GM04503 (cell line): ENCODE measurements around the gene ABCC5.
"Not testable (repeated sequence)": the region's sequence is repeated elsewhere in the genome, so short reads cannot be mapped to it uniquely, and the experiment has no call there.

ENCODE experiments used
- DNase-seq: peaks from one replicate; pipeline ENCODE4 v3.0.0-alpha.2; 2012; ENCODE audit warnings: low read depth

The ABCC5 gene

DNA sequence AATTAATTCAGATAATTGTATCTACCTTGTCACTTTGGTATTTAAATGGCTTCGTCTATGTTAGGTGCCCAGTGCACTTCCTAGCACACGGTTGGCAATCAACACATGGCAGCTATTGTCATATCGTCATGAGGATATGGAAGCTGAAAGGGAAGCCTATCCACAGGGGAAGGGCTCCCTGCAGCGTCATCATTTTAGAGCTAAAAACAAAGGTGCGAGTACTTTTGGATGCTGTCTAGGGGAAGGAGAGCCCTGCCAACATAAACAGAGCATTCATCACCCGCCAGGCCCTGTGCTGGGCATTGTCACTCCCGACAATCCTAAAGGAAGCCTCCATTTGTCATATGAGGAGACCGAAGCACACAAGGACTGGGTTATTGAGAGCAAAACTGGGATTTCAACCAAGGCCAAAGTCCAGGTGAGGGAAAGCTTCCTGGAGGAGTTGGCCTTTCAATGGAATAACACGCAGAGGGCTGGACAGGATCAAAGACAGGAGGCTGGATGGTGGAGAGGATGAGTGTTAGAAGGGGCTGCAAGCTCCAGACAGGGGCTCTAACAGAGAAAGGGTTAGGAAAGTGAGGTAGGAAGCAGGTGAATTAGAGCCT lies 125.0 kb downstream of the ABCC5 start:
- DNase-seq, result no peak

DNA sequence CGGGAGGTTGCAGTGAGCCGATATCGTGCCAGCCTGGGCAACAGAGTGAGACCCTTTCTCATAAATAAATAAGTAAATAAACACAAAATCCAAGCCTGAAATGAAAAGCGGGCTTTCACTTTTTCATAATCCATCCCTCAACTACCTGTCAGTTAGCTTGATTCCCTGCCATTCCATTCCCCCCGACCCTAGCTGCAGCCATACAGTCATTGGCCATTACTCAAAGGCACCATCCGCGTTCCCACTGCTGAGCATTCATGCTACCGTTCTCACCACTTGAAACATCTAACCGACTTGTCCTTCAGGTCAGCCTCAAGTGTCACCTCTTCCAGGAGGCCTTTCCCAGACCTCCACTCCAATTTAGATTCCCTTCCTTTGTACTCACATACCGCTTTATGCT lies 131.9 kb downstream of the ABCC5 start:
- DNase-seq, result no peak

DNA sequence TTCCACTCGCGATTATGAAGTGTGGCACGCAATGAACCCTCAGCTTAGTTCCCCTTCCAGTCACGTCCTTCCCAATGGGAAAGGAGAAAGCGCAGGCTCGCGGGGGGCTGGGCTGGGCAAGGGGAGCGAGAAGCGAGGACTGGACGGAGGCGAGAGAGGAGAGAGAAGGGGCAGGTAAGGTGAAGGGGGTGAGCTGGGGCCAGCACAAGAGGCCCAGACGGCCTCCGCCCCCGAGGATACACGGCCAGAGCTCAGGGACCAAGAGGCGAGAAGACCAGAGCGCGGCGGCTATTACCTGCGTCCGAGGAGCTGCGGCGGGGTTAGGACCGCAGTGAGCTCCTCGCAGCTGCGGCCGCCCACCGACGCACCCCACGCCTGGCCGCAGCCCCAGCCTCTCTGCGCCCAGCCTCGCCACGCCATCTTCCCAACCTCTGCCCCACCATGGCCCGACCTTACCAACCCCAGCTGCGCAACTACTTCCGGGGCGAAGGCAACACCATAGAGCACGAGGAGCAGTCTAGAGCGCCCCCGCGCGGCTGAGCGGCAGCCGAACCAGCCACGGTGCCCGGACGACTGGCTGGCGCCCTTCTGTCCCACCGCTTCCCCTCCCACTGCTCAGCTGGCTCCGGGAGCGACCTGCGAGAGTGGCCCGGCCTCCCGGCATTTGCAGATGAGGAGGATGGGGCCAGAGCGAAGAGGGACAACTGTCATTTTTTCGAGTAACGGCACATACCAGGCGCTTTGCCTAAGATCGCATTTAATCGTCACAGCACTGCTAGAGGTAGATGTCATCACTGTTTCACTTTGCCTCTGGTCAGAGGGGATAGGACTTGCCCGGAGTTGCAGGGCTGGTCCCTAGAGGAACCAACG lies 133.0 kb downstream of the ABCC5 start, which contains the start of gene PARL:
TSS of gene PARL (minus strand) at position 454 of the 870 bp plus-strand sequence. CDS start at position 420, 34 bp downstream.
- DNase-seq, result peak; percentile 51

DNA sequence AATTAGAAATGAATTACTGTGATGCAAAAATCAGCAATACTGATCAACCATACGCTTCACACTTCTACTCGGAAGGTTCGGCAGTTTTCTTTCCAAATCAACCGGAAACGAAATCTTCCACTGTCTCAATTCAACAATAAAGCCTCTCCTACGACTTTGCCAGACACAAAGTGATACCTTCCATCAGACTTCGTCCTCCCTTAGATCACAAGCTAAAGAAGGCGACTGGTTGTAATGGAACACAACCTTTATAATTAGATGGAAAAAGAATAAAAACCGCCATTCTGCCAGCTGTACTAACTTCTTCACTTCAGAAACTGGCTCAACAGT lies 133.6 kb downstream of the ABCC5 start:
- no peak for DNase-seq

DNA sequence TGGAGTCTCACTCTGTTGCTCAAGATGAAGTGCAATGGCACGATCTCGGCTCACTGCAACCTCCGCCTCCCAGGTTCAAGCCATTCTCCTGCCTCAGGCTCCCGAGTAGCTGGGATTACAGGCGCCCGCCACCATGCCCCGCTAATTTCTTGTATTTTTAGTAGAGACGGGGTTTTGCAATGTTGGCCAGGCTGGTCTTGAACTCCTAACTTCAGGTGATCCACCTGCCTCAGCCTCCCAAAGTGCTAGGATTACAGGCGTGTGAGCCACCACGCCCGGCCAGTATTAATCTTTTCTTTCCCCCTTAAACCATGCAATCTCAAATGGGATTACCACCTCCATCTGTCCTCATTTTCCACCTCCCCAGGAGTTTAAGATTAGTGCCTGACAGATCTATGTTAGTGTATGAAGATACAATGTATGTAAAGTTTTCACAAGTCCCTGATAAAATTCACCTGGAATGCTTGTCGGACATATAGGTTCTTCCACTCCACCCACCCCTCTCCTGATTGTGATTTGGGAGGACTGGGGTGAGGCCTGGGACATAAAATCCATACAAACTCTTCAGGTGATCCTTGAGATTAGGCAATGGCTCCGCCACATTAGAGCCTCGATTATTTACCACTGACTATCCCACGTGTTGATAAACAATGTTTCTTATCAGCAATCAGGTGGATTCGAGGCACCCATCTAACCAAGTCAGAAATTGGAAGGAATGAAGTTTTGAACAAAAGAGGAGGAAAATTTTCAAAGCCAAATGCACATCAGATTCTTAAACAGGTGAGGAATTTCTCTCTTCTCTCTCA lies 134.2 kb downstream of the ABCC5 start:
- no peak for DNase-seq

DNA sequence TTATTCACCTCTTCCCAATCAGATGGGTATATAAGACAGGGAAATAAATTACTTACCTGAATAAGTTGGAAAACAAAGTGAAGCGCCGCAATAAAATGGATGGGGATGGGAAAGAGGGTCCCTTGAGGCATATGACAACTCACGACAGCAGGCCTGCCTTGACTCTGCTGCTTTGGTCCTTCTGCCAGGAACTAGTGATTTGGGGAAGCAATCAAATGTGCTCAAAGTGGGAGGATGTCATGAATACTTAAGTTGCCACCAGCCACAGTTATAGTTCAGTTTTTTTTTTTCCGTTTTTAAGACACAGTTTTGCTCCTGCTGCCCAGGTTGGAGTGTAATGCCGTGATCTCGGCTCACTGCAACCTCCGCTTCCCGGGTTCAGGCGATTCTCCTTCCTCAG lies 137.6 kb downstream of the ABCC5 start:
- no peak for DNase-seq

DNA sequence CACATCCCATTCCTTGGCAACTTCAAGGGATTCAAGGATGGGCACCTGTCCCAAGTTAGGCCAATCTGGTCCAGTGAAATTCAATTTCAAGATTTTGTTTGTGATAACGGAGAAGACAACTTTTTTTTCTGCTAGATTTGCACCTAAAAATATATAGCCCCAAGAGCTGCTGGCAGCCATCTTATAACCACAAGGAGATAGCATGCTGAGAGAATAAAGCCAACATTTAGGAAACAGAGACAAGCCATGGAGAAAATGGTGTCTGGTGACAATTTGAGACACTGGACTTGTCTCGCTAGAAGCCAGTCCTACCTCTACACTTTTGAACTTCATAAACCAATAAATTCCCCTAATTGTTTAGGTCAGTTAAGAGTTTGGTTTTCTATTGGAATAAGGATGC lies 138.4 kb downstream of the ABCC5 start:
- no peak for DNase-seq

DNA sequence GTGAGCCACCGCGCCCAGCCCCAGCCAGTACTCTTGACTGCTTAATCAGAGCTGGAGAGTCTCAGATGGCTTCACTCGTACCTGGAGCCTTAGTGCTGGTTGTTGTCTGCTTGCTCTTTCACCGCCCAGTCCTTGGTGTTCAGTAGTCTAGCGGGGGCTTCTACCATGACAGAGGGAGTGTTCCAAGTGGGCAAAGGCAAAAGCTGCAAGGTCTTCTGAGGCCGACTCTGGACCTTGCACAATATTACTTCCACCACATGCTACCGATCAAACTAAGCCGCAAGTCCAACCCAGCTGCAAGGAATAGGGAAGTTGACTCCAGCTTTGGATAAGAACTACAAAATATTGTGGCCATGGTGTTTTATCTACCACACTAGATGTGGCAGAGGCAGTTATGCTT lies 139.6 kb downstream of the ABCC5 start:
- DNase-seq, result no peak

DNA sequence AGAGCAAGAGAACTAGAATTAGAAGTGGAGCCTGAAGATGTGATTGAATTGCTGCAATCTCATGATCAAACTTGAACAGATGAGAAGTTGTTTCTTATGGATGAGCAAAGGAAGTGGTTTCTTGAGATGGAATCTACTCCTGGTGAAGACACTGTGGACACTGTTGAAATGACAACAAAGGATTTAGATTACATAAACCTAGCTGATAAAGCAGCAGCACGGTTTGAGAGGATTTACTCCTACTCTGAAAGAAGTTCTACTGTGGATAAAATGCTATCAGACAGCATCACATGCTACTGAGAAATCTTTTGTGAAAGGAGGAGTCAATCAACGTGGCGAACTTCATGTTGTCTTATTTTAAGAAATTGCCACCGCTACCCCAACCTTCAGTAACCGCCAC lies 140.5 kb downstream of the ABCC5 start:
- DNase-seq, result not testable (repeated sequence)

DNA sequence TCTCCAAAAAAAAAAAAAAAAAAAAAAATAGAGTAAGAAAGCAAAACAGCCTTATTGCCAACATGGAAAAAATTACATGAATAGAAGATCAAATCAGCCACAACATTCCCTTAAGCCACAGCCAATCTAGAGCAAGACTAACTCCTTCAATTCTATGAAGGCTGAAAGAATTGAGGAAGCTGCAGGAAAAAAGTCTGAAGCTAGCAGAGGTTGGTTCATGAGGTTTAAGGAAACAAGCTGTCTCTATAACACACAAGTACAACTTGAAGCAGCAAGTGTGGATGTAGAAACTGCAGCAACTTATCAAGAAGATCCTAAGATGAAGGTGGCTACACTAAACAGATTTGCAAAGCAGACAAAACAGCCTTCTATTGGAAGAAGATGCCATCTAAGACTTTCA lies 142.3 kb downstream of the ABCC5 start:
- DNase-seq, result no peak

DNA sequence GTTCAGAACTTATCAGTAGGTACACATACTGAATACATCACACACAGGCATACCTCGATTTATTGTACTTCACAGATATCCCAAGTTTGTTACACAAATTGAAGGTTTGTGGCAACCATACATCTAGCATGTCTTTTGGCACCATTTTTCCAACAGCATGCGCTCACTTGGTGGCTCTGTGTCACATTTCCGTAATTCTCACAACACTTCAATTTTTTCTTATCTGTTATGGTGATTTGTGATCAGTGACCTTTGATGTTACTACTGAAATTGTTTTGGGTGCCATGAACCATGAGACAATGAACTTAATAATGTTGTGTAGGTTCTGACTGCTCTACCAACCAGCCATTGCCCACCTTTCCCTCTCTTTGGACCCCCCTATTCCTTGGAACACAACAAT lies 143.8 kb downstream of the ABCC5 start:
- DNase-seq, result no peak

DNA sequence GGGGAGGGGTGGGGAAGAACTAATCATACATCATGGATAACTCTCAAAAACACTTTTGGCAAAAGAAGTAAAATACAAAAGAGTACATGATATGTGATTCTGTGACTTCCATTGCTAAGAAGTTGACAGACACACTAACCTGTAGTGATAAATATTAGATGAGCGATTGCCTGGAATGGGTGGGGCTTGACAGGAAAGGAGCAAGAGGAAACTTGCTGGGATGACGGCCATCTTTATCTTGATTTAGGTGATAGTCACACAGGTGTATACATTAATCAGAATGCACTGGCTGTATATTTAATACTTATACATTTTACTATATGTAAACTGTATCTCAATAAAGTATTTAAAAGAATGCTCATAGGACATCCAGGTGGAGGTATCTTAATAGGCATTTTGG lies 146.1 kb downstream of the ABCC5 start:
- no peak for DNase-seq

DNA sequence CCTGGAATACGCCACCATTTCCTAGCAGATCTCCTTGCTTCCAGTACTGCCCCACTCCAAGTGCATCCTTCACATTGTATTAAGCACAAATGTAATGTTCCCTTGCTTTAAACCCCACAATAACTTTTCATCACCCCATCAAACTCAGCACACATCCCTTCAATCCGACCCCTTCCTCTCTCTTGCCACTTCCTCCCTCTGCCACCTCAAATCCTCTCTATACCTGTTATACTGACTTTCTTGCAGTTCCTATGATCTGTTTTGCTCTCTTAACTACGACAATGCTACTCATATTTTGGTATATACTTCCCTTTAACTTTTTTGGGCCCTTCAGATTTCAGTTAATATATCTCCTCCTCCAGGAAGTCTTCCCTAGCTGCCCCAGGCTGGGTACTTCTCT lies 147.1 kb downstream of the ABCC5 start:
- no peak for DNase-seq
